CD14-positive monocyte (primary cell): ENCODE measurements around the gene GIMAP4. TPM values are rescaled to one million over a fixed set of nuclear protein-coding genes. Genes with fewer than 3 reads are reported as not detected.

Experiments
- DNase-seq, 3 donors: peaks; one replicate each; pipeline ENCODE4 v3.0.0-alpha.2; 2011 to 2022
- H2AFZ ChIP-seq: 2 replicates; pipeline ENCODE4 v1.6.0; 2012; ENCODE audit warnings: mild to moderate bottlenecking, low read depth, low read length, inconsistent platforms; ENCODE audit not compliant: insufficient read depth, poor library complexity, severe bottlenecking
- H3K27ac ChIP-seq, 2 donors: 1 replicate in 1 of 2; 2 replicates in 1 of 2; pipeline ENCODE4 v1.5.1; 2012 to 2013; ENCODE audit warnings: low read length in 2 of 2, control low read depth in 1 of 2, inconsistent platforms in 1 of 2, low read depth in 1 of 2, mild to moderate bottlenecking in 1 of 2
- H3K27me3 ChIP-seq, 2 donors: one replicate each; pipeline versions ENCODE4 v1.6.0 to v1.6.1; 2011 to 2013; ENCODE audit warnings: low read length in 2 of 2; ENCODE audit not compliant: control insufficient read depth in 2 of 2, insufficient read depth in 2 of 2
- H3K36me3 ChIP-seq, 2 donors: replicated peaks in 1 of 2; 1 replicate in 1 of 2; 2 replicates in 1 of 2; pipeline versions ENCODE4 v1.5.1 to v1.6.1; 2012 to 2013; ENCODE audit warnings: low read length in 2 of 2, control low read depth in 1 of 2, inconsistent platforms in 1 of 2, mild to moderate bottlenecking in 1 of 2; ENCODE audit not compliant: insufficient read depth in 2 of 2, control insufficient read depth in 1 of 2
- H3K4me1 ChIP-seq, 2 donors: 1 replicate in 1 of 2; 2 replicates in 1 of 2; pipeline versions ENCODE4 v1.5.1 to v1.6.1; 2012 to 2013; ENCODE audit warnings: low read length in 2 of 2, control low read depth in 1 of 2, inconsistent platforms in 1 of 2, mild to moderate bottlenecking in 1 of 2, moderate library complexity in 1 of 2; ENCODE audit not compliant: insufficient read depth in 2 of 2, control insufficient read depth in 1 of 2
- H3K4me2 ChIP-seq: replicated peaks from 2 replicates; pipeline ENCODE3; 2012; ENCODE audit warnings: low read length, moderate library complexity, mild to moderate bottlenecking; ENCODE audit not compliant: poor library complexity, severe bottlenecking; ENCODE audit errors: extremely low read depth
- H3K4me3 ChIP-seq, 3 experiments: fragments of 200-600 bp in 1 of 3; sonication (generic) in 1 of 3; replicated peaks in 1 of 3; 1 replicate in 2 of 3; 2 replicates in 1 of 3; pipeline ENCODE4 v1.5.1; 2011 to 2013; ENCODE audit warnings: low read length in 3 of 3, mild to moderate bottlenecking in 3 of 3, control low read depth in 2 of 3, low read depth in 2 of 3, inconsistent platforms in 1 of 3, moderate library complexity in 1 of 3
- H3K79me2 ChIP-seq: 2 replicates; pipeline ENCODE4 v1.6.0; 2012; ENCODE audit warnings: mild to moderate bottlenecking, control low read depth, inconsistent platforms, low read length, moderate library complexity; ENCODE audit not compliant: insufficient read depth
- H3K9ac ChIP-seq: 2 replicates; pipeline ENCODE4 v1.6.0; 2017; ENCODE audit warnings: low read length, mild to moderate bottlenecking; ENCODE audit not compliant: insufficient read depth, poor library complexity, severe bottlenecking
- H3K9me3 ChIP-seq, 2 donors: replicated peaks in 1 of 2; 1 replicate in 1 of 2; 2 replicates in 1 of 2; pipeline versions ENCODE4 v1.5.1 to v1.6.1; 2012 to 2013; ENCODE audit warnings: low read length in 2 of 2, control low read depth in 1 of 2; ENCODE audit not compliant: control insufficient read depth in 1 of 2, insufficient read depth in 1 of 2
- H4K20me1 ChIP-seq: 2 replicates; pipeline ENCODE4 v1.6.0; 2012; ENCODE audit warnings: mild to moderate bottlenecking, low read length, control low read depth, moderate library complexity; ENCODE audit not compliant: insufficient read depth
- H3K27ac Mint-ChIP-seq, 7 donors: one replicate each; pipeline ENCODE4 v1.8.0; 2020; ENCODE audit warnings: mild to moderate bottlenecking in 7 of 7, mixed read lengths in 7 of 7, moderate library complexity in 6 of 7, inconsistent platforms in 2 of 7
- H3K27me3 Mint-ChIP-seq, 3 donors: one replicate each; pipeline ENCODE4 v1.8.0; 2021 to 2022; ENCODE audit warnings: low read depth in 3 of 3, mild to moderate bottlenecking in 3 of 3, mixed read lengths in 3 of 3, moderate library complexity in 3 of 3, inconsistent platforms in 1 of 3
- H3K36me3 Mint-ChIP-seq, 2 donors: one replicate each; pipeline ENCODE4 v1.8.0; 2020; ENCODE audit warnings: mixed read lengths in 2 of 2, inconsistent platforms in 1 of 2, mild to moderate bottlenecking in 1 of 2
- H3K4me1 Mint-ChIP-seq: one replicate; pipeline ENCODE4 v1.8.0; 2020; ENCODE audit warnings: mild to moderate bottlenecking, mixed read lengths
- H3K4me3 Mint-ChIP-seq, 2 donors: one replicate each; pipeline ENCODE4 v1.8.0; 2020; ENCODE audit warnings: mild to moderate bottlenecking in 2 of 2, mixed read lengths in 2 of 2, moderate library complexity in 1 of 2
- H3K9me3 Mint-ChIP-seq, 7 donors: one replicate each; pipeline ENCODE4 v1.8.0; 2020 to 2022; ENCODE audit warnings: mixed read lengths in 7 of 7, mild to moderate bottlenecking in 6 of 7, moderate library complexity in 6 of 7, inconsistent platforms in 2 of 7
- CTCF ChIP-seq: fragments of 200-600 bp; IDR thresholded peaks from one replicate; pipeline ENCODE4 v1.8.0; 2022; ENCODE audit warnings: antibody characterized with exemption, mild to moderate bottlenecking
- WGBS: methylation state at CpG from one replicate; pipeline ENCODE4 v1.1.5; 2013; ENCODE audit warnings: missing lambda C conversion rate; ENCODE audit not compliant: insufficient coverage; 5-methylcytosine and 5-hydroxymethylcytosine counted together
- intact Hi-C, 2 donors: fragments of 100-400 bp; cut with micrococcal nuclease; formaldehyde crosslinking; loops; one replicate each; pipeline versions ENCODE4 v1.15.0 to v1.15.1; 2023
- polyA plus RNA-seq, 3 donors: library from polyadenylated mRNA; depleted of rRNA in 1 of 3; unstranded in 2 of 3; stranded (reverse) in 1 of 3; fragments of 300-500 nt in 2 of 3; fragments of >200 nt in 1 of 3; fragmentation: Illumina TruSeq in 2 of 3; gene quantifications; 1 replicate in 2 of 3; 2 replicates in 1 of 3; pipeline ENCODE4 v1.2.3, GENCODE V29; 2012 to 2021

GIMAP4 gene
- polyA plus RNA-seq, 3 donors: 37.3 to 269 (median 167) TPM

GRCh38 chr7:150562919-150563318 is 4.3 kb upstream of the GIMAP4 start:
- peaks cover 18 to 30% of the 10 kb centered on the region in 2 donors for H3K9me3 ChIP-seq
- H3K4me2 ChIP-seq: no peak overlapping the region
- H3K4me3 ChIP-seq: no peak overlapping the region
- no peak for DNase-seq
- WGBS: no CpG with 5 or more reads among the region's 2 CpGs
- no peak overlapping the region for H3K4me3 Mint-ChIP-seq
- H3K4me1 Mint-ChIP-seq: peaks cover 16% of the 10 kb centered on the region
- no peak for TF ChIP-seq CTCF
- no peaks in the 10 kb centered on the region for H4K20me1 ChIP-seq
- intact Hi-C loops: no loop called here
- H3K27me3 Mint-ChIP-seq: peaks cover 0 to 5% (median 0%) of the 10 kb centered on the region in 3 donors
- H3K27ac Mint-ChIP-seq: no peak overlapping the region
- no peak overlapping the region for H3K9ac ChIP-seq
- no peaks in the 10 kb centered on the region for H3K27me3 ChIP-seq
- peaks cover 12 to 13% of the 10 kb centered on the region in 2 donors for H3K4me1 ChIP-seq
- H2AFZ ChIP-seq: no peak overlapping the region
- no peak overlapping the region for H3K27ac ChIP-seq
- H3K9me3 Mint-ChIP-seq: peaks cover 15 to 31% (median 28%) of the 10 kb centered on the region in 7 donors
- peaks cover 17% of the 10 kb centered on the region for H3K79me2 ChIP-seq
- peaks cover 0 to 6% of the 10 kb centered on the region in 2 donors for H3K36me3 ChIP-seq
- peaks cover 3 to 12% of the 10 kb centered on the region in 2 donors for H3K36me3 Mint-ChIP-seq

- peaks cover 15 to 16% of the 10 kb centered on the region in 2 donors for H3K4me1 ChIP-seq
- no peak for DNase-seq
- Mint-ChIP-seq H3K4me1 (peaks cover 21% of the 10 kb centered on the region), H3K9me3 (peaks cover 15 to 29% (median 28%) of the 10 kb centered on the region in 7 donors), H3K27ac (no peak overlapping the region), H3K27me3 (peaks cover 0 to 5% (median 0%) of the 10 kb centered on the region in 3 donors), H3K4me3 (no peak overlapping the region), H3K36me3 (peaks cover 5 to 12% of the 10 kb centered on the region in 2 donors)
- no peaks in the 10 kb centered on the region for H4K20me1 ChIP-seq
- no peak overlapping the region for H3K9ac ChIP-seq
- no peaks in the 10 kb centered on the region for H3K27me3 ChIP-seq
- intact Hi-C loops: no loop called here
- peaks cover 0 to 6% of the 10 kb centered on the region in 2 donors for H3K36me3 ChIP-seq
- no peak overlapping the region for H3K4me2 ChIP-seq
- 92% methylated on average over 3 of the region's 5 CpGs for WGBS
- peaks cover 18 to 30% of the 10 kb centered on the region in 2 donors for H3K9me3 ChIP-seq
- H3K27ac ChIP-seq: no peak overlapping the region
- peaks cover 28% of the 10 kb centered on the region for H3K79me2 ChIP-seq
- no peak overlapping the region for H3K4me3 ChIP-seq
- no peak overlapping the region for H2AFZ ChIP-seq
- TF ChIP-seq CTCF: no peak
Measured at GRCh38 chr7:150564006-150564405, 3.2 kb upstream of the GIMAP4 start.
